ENCODE measurements around the gene MITF.

The MITF gene

DNA sequence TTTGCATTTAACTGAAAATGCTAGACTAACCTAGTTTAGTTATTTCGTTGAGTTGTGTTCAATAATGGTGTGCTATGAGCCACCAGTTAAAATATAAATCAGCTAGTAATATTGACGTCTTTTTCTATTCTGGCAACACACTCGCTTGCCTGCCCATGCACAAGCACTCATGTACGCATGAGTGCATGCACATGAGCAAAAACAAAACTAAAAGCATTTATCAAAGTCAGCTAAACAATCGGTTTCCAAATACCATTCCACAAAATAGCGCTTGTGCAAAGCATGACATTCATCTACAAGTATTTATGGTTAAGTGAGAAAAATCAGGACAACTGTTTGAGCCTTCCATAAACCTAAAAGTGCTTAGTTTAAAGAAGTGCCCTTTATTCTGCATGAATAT is 247.2 kb downstream of the MITF start:
- H3K4me3 ChIP-seq (ENCODE audit: low read depth, low read length): no peak overlapping the region
- no peaks in the 10 kb centered on the region for H3K4me1 ChIP-seq
- no peaks in the 10 kb centered on the region for H3K9me3 ChIP-seq
- TF ChIP-seq, protein P1, sequence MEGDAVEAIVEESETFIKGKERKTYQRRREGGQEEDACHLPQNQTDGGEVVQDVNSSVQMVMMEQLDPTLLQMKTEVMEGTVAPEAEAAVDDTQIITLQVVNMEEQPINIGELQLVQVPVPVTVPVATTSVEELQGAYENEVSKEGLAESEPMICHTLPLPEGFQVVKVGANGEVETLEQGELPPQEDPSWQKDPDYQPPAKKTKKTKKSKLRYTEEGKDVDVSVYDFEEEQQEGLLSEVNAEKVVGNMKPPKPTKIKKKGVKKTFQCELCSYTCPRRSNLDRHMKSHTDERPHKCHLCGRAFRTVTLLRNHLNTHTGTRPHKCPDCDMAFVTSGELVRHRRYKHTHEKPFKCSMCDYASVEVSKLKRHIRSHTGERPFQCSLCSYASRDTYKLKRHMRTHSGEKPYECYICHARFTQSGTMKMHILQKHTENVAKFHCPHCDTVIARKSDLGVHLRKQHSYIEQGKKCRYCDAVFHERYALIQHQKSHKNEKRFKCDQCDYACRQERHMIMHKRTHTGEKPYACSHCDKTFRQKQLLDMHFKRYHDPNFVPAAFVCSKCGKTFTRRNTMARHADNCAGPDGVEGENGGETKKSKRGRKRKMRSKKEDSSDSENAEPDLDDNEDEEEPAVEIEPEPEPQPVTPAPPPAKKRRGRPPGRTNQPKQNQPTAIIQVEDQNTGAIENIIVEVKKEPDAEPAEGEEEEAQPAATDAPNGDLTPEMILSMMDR (IDR thresholded peaks at IDR 0.05; ENCODE audit: low read depth, low read length): no peak
- H3K27me3 ChIP-seq: no peaks in the 10 kb centered on the region; the same call in 1 of the 2 replicates
- no peaks in the 10 kb centered on the region for H3K36me3 ChIP-seq
- no peak for DNase-seq

DNA sequence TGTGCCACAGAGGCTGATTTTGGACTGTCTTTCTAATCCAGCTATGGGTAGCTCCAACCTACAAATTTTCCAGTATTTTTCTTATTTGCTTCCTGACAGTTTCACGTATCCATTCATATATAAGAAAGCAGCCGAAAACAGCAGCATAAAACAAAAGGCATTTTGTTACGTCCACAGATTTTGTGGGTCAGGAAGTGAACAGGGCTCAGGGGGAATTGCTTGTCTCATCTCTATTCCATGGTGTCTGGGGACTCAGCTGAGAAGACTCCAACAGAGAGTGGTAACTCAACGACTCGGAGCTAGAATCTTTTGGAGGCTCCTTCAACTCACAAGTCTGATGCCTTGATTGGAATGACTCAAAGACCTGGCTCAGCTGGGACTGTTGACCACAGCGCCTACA is 248.6 kb downstream of the MITF start:
- DNase-seq: no peak
- Histone ChIP-seq H3K4me1 (peaks cover 3% of the 10 kb centered on the region; the same call in 1 of the 2 replicates), H3K9me3 (no peaks in the 10 kb centered on the region), H3K27me3 (no peaks in the 10 kb centered on the region; the same call in 1 of the 2 replicates), H3K4me3 (ENCODE audit: low read depth, low read length) (no peak overlapping the region), H3K36me3 (no peaks in the 10 kb centered on the region)
- TF ChIP-seq, protein P1 (IDR thresholded peaks at IDR 0.05; ENCODE audit: low read depth, low read length): no peak

DNA sequence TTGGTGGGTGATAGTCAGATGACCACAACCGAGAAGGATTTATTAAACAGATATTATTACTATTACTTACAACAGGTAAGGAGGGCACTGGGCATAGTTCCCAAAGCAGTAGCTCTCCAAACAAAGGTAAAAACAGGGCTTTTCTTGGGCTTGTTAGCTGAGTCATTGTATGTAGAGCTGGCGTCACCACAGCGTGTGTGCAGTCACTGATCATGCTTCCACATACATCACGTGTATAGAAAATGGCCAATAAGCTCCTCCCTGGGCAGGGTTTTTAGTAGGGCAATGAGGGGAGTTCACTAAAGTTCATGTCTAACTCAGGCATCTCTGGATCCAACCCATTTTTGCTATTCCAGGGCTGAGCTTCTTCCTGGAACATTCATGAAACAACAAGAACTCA is 254.5 kb downstream of the MITF start:
- H3K36me3 ChIP-seq: no peaks in the 10 kb centered on the region
- no peak overlapping the region for H3K4me3 ChIP-seq (ENCODE audit: low read depth, low read length)
- TF ChIP-seq, protein P1 (IDR thresholded peaks at IDR 0.05; ENCODE audit: low read depth, low read length): no peak
- no peaks in the 10 kb centered on the region for H3K9me3 ChIP-seq
- no peak for DNase-seq
- peaks cover 11% of the 10 kb centered on the region for H3K4me1 ChIP-seq
- no peaks in the 10 kb centered on the region for H3K27me3 ChIP-seq

DNA sequence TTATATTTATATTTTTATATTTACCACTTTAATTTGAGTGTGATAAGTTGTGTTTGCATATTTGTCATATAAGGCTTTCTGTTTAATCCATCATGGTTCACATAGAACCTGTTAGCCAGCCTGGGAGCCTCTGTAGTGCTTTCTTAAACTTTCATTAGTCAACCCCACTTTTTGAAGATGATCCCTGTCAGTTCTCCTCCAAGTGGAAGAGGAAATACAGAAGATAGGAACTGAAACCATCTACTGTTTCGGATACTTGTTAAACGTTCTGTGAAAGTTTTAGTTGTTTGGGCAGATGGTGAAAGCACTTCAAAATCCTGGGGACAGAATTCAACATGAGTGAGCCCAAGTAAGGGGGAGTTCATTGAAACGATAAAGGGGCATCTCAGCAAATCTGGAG is 255.7 kb downstream of the MITF start:
- Histone ChIP-seq H3K36me3 (no peaks in the 10 kb centered on the region), H3K4me3 (ENCODE audit: low read depth, low read length) (no peak overlapping the region), H3K9me3 (no peaks in the 10 kb centered on the region), H3K4me1 (peaks cover 11% of the 10 kb centered on the region), H3K27me3 (no peaks in the 10 kb centered on the region)
- no peak for DNase-seq
- TF ChIP-seq, protein P1 (IDR thresholded peaks at IDR 0.05; ENCODE audit: low read depth, low read length): no peak

DNA sequence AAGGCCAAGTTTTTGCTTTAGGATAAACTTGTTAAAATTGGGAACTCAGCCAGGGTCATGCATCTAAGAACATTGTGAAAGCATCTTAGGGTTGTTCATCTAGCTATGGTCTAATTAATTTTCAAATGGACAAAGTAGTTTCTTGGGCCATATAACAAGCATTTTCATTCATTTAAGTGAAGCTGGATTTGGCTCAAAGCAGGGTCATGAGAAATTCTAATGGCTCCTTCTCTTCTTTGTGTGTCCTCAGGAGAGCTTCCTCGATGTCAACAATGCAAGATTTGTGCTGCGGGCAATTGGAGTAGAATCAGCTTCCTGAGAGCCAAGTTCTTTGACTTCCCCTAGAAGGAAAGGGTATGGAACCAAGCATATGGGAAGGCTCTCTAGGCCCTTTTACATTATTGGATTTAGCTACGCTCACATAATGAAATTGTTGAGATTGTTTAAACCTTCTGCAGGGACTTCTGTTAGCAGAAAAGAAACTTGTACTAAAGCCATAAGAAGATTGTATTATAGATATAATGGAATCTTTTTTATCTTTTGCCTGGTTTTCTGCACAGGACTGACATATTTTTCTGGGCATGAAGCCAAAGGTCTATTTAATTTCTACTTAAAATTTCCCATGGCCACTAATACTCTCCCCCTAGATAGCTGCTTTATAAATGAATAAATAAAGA is 258.5 kb downstream of the MITF start:
- peak; percentile 27 for DNase-seq

DNA sequence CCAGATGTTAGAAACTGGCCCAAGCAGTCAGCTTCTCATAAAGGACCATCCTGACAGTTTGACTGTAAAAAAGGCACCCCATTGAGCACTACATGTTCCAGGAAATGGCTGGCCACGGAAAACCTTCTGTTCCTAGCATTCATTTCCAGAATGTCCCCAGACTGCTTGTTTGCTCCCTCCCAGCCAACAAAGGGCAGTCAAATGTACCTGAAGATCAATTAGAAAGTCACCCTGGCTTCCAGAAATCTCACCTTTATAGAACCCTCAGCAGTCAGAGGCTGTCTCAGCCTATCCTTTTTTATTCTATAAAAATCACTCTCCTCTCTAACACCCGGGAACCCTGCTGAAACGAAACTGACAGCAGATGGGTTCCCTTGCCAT is 259.5 kb downstream of the MITF start:
- TF ChIP-seq, protein P1 (IDR thresholded peaks at IDR 0.05; ENCODE audit: low read depth, low read length): no peak
- DNase-seq: no peak
- peaks cover 7% of the 10 kb centered on the region for H3K4me1 ChIP-seq
- no peaks in the 10 kb centered on the region for H3K9me3 ChIP-seq
- no peak overlapping the region for H3K4me3 ChIP-seq (ENCODE audit: low read depth, low read length)
- H3K27me3 ChIP-seq: no peaks in the 10 kb centered on the region
- H3K36me3 ChIP-seq: no peaks in the 10 kb centered on the region

More for the DNA sequence above, 258.5 kb downstream of the MITF start:
- Histone ChIP-seq H3K36me3 (no peaks in the 10 kb centered on the region), H3K4me1 (peaks cover 9% of the 10 kb centered on the region), H3K4me3 (ENCODE audit: low read depth, low read length) (no peak overlapping the region), H3K27me3 (no peaks in the 10 kb centered on the region), H3K9me3 (no peaks in the 10 kb centered on the region)
- TF ChIP-seq, protein P1 (IDR thresholded peaks at IDR 0.05; ENCODE audit: low read depth, low read length): no peak

Data from BE2C (cell line).